Measurements from ENCODE around the gene CCDC149.

Gene CCDC149

GRCh38 chr4:24799196-24799543 is 113.7 kb downstream of the CCDC149 start:
- DNase-seq = no peak

- DNase-seq = no peak
Observed at GRCh38 chr4:24798036-24798610, 114.7 kb downstream of the CCDC149 start.

- no peak for DNase-seq
Observed at GRCh38 chr4:24796620-24797019, 116.2 kb downstream of the CCDC149 start.

- no peak for DNase-seq
Observed at GRCh38 chr4:24795666-24796381, 117.0 kb downstream of the CCDC149 start.

- no peak for DNase-seq
Observed at GRCh38 chr4:24794916-24795665, 117.8 kb downstream of the CCDC149 start, which contains the start of gene SOD3. Gene SOD3 (plus strand): TSS chr4:24795573. CDS start chr4:24799522, 3,949 bp downstream.

GRCh38 chr4:24794480-24794879 is 118.4 kb downstream of the CCDC149 start:
- DNase-seq = no peak

- DNase-seq = no peak
Observed at GRCh38 chr4:24794051-24794450, 118.8 kb downstream of the CCDC149 start.

- DNase-seq = no peak
Observed at GRCh38 chr4:24793219-24794005, 119.4 kb downstream of the CCDC149 start.

GRCh38 chr4:24792552-24792951 is 120.3 kb downstream of the CCDC149 start:
- no peak for DNase-seq

GRCh38 chr4:24791043-24791442 is 121.8 kb downstream of the CCDC149 start:
- DNase-seq = no peak

- no peak for DNase-seq
Observed at GRCh38 chr4:24783506-24783905, 129.3 kb downstream of the CCDC149 start.

- DNase-seq = no peak
Observed at GRCh38 chr4:24781999-24782745, 130.7 kb downstream of the CCDC149 start.

- DNase-seq = no peak
Observed at GRCh38 chr4:24780936-24781495, 131.8 kb downstream of the CCDC149 start.

GRCh38 chr4:24778464-24779225 is 134.2 kb downstream of the CCDC149 start:
- no peak for DNase-seq

- no peak for DNase-seq
Observed at GRCh38 chr4:24777536-24778463, 135.0 kb downstream of the CCDC149 start.

- DNase-seq = no peak
Observed at GRCh38 chr4:24775750-24776149, 137.1 kb downstream of the CCDC149 start.

GRCh38 chr4:24775032-24775605 is 137.7 kb downstream of the CCDC149 start:
- DNase-seq = no peak

GRCh38 chr4:24774452-24774851 is 138.4 kb downstream of the CCDC149 start:
- DNase-seq = no peak

GRCh38 chr4:24772952-24773351 is 139.9 kb downstream of the CCDC149 start:
- no peak for DNase-seq
